ENCODE measurements around the gene GPR132. TPM values are rescaled to one million over a fixed set of nuclear protein-coding genes. Genes with fewer than 3 reads are reported as not detected.
"Not testable (repeated sequence)": the region's sequence is repeated elsewhere in the genome, so short reads cannot be mapped to it uniquely, and the experiment has no call there.

The GPR132 gene
- total RNA-seq, 2 donors from 2014 or later = 0.67 to 1.2 TPM

DNA sequence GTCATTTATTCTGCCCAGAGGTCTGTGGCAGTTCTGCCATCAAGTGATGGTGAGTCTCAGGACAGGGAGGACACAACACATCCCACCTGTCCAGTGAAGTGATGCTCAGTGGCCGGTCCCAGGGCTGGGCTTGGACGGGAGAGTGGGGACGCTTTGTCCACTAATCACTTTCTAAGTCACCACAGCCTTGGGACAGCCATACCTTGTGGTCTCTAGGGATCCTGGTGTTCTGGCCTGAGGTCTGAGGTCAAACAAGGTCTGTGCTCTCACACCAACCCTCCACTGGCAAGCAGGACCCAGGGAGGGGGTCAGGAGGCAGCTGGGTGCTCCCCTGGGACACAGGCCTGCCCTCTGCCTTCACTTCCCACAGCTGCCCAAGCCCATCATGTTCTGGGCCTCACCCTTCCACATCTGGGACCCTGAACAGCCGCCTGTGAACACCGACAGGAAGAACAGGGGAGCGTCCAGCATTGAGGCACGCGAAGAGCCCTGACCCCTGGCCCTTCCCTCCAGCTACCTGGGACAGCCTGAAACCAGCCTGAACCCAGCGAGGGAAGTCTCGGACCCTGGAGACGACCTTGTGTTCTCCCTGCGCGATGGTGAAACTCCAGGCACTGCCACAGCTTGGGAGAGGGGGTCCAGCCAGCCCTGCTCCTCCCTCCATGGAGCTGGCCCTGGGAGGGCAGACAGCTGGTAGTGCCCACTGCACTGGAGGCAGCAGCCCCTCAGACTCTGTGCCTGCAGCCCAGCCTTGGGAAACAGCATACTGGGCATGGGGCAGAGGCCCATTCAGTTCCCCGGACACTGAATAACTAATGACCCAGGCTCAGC is 19.7 kb upstream of the GPR132 start:
- Histone ChIP-seq H3K27me3 (no peaks in the 10 kb centered on the region), H3K27ac (no peak overlapping the region), H3K4me1 (peaks cover 0 to 26% of the 10 kb centered on the region in 2 donors), H3K36me3 (no peaks in the 10 kb centered on the region), H3K4me3 (no peak overlapping the region), H3K9me3 (no peaks in the 10 kb centered on the region)
- TF ChIP-seq, protein P1, sequence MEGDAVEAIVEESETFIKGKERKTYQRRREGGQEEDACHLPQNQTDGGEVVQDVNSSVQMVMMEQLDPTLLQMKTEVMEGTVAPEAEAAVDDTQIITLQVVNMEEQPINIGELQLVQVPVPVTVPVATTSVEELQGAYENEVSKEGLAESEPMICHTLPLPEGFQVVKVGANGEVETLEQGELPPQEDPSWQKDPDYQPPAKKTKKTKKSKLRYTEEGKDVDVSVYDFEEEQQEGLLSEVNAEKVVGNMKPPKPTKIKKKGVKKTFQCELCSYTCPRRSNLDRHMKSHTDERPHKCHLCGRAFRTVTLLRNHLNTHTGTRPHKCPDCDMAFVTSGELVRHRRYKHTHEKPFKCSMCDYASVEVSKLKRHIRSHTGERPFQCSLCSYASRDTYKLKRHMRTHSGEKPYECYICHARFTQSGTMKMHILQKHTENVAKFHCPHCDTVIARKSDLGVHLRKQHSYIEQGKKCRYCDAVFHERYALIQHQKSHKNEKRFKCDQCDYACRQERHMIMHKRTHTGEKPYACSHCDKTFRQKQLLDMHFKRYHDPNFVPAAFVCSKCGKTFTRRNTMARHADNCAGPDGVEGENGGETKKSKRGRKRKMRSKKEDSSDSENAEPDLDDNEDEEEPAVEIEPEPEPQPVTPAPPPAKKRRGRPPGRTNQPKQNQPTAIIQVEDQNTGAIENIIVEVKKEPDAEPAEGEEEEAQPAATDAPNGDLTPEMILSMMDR (IDR thresholded peaks at IDR 0.05) = no peak
- DNase-seq (ENCODE audit: low spot score) = no peak

DNA sequence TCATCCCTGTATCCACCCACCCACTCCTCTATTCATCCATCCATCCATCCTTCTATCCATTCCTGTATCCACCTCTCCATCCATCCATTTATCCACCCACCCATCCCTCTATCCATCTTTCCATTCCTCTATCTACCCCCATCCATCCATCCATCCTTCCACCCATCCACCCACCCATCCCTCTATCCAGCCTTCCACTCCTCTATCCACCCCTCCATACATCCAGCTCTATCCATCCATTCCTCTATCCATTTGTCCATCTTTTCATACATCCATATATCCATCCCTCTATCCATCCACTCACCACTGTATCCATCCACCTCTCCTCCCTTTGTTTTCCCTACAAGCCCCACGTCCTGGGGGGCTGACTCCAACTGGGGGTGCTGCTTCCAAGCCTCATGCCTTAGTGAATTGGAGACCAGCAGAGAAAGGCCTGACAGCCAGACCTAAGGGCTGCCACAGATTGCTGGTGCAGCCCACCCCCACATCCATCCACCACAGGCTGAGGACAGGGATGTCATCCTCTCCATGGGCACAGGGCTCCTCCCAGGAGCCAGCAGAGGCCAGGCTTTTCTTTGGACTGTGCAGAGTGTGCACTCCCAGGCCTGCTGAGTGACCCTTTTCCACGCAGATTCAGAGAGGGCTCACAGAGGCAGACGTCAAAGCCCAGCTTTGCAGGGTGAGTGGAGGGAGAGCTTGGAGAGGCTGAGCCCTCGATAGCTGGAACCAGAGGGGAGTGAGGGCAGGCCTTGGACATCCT is 18.9 kb upstream of the GPR132 start:
- no peak for DNase-seq (ENCODE audit: low spot score)
- Histone ChIP-seq H3K27ac (no peak overlapping the region), H3K27me3 (no peaks in the 10 kb centered on the region), H3K4me1 (peaks cover 0 to 26% of the 10 kb centered on the region in 2 donors), H3K9me3 (no peaks in the 10 kb centered on the region), H3K36me3 (no peaks in the 10 kb centered on the region), H3K4me3 (no peak overlapping the region)
- TF ChIP-seq, protein P1 (IDR thresholded peaks at IDR 0.05) = no peak

DNA sequence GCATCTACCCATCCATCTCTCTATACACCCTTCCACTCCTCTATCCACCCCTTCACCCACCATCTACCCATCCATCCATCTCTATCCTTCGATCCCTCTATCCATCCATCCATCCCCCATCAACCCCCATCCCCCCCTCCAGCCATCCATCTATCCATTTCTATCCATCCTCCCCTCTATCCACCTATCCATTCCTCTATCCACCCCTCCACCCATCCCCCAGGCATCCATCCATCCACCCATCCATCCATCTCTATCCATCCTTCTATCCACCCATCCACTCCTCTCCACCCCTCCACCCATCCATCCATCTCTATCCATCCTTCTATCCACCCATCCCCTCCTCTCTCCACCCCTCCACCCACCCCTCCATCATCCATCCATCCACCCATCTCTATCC is 17.5 kb upstream of the GPR132 start:
- Histone ChIP-seq H3K27me3 (no peaks in the 10 kb centered on the region), H3K4me3 (no peak overlapping the region), H3K9me3 (no peaks in the 10 kb centered on the region), H3K4me1 (peaks cover 0 to 14% of the 10 kb centered on the region in 2 donors), H3K27ac (no peak overlapping the region), H3K36me3 (no peaks in the 10 kb centered on the region)
- DNase-seq (ENCODE audit: low spot score) = no peak
- TF ChIP-seq, protein P1 (IDR thresholded peaks at IDR 0.05) = no peak

DNA sequence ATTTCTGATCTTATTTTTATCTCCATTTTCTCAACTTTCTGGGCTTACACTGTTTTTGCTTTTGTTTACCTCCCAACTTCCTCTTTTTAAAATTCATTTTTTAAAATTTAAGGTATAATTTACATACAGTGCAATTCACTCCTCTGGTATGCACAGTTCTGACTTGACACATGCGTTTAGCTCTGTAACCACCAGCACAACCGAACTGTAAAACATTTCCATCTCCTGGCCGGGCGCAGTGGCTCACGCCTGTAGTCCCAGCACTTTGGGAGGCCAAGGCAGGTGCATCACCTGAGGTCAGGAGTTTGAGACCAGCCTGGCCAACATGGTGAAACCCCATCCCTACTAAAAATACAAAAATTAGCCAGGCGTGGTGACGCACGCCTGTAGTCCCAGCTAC is 16.2 kb upstream of the GPR132 start:
- H3K4me1 ChIP-seq; DNase-seq (ENCODE audit: low spot score); H3K36me3 ChIP-seq; H3K27ac ChIP-seq; H3K9me3 ChIP-seq; H3K27me3 ChIP-seq; H3K4me3 ChIP-seq: not testable (repeated sequence)

DNA sequence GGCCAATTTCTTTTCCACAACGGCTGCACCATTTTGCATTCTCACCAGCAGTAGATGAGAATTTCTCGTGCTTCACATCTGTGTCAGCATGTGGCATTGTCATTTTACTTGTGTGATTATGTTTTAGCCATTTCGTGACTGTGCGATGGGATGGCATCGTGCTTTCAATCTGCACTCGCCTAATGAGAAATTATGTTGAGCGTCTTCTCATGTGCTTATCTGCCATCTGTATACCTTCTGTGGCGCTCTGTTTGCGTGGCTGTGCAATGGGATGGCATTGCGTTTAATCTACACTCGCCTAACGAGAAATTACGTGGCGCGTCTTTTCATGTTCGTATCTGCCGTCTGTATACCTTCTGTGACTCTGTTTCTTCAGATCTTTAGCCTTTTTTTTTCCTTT is 14.9 kb upstream of the GPR132 start:
- no peaks in the 10 kb centered on the region for H3K36me3 ChIP-seq
- no peak for DNase-seq (ENCODE audit: low spot score)
- TF ChIP-seq, protein P1 (IDR thresholded peaks at IDR 0.05) = no peak
- H3K4me1 ChIP-seq = peaks cover 0 to 20% of the 10 kb centered on the region in 2 donors
- H3K4me3 ChIP-seq = no peak overlapping the region
- no peaks in the 10 kb centered on the region for H3K27me3 ChIP-seq
- no peak overlapping the region for H3K27ac ChIP-seq
- H3K9me3 ChIP-seq = no peaks in the 10 kb centered on the region

DNA sequence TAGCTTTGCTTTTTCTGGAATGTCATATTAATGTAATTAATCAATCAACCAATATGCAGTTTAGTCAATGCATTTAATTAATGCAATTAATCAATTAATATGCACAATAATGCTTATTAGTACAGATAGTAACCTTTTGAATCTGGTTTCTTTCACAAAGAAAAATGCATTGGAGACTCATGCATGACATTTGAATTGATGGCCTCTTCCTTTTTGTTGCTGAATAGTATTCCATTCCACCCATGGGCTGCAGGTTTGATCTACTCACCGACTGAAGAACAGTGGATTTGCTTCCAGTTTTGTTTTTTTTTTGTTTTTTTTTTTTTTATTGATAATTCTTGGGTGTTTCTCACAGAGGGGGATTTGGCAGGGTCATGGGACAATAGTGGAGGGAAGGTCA is 13.1 kb upstream of the GPR132 start:
- Histone ChIP-seq H3K9me3 (no peaks in the 10 kb centered on the region), H3K36me3 (no peaks in the 10 kb centered on the region), H3K27me3 (no peaks in the 10 kb centered on the region), H3K27ac (no peak overlapping the region), H3K4me1 (peaks cover 0 to 27% of the 10 kb centered on the region in 2 donors), H3K4me3 (no peak overlapping the region)
- DNase-seq (ENCODE audit: low spot score) = no peak
- TF ChIP-seq, protein P1 (IDR thresholded peaks at IDR 0.05) = no peak
